ENCODE measurements around the gene LRRC4C. TPM values are rescaled to one million over a fixed set of nuclear protein-coding genes. Genes with fewer than 3 reads are reported as not detected.

LRRC4C gene
- total RNA-seq, 1 experiment from 2014 or later, result not detected

DNA sequence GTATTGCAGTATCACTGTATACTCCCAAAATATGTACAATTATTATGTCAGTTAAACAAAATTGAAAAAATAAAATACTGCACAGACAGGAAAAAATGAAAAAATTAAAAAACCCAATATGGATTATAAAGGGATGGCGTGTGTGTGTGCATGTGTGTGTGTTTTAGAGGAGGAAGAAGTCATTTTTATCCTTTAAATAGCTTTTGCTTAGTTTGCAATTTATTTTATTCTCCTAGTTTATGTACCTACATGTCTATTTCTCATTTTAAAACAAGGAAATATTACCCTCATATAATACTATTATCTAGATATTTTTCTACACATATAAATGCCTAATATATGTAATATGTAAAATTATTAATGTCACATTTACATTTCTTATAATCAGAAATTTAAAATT, 1144.3 kb downstream of the LRRC4C start:
- H3K9ac ChIP-seq (ENCODE audit: low read length), result no peak overlapping the region
- no TSS peak for BruUV-seq (replicated peaks)
- no peak for DNase-seq
- no peak for TF ChIP-seq EZH2 (IDR thresholded peaks at IDR 0.05; ENCODE audit: low read length, unreplicated experiment)
- TF ChIP-seq EZH2phosphoT487 (IDR thresholded peaks at IDR 0.05; ENCODE audit: borderline replicate concordance, low read length), result no peak
- TF ChIP-seq, protein P1, sequence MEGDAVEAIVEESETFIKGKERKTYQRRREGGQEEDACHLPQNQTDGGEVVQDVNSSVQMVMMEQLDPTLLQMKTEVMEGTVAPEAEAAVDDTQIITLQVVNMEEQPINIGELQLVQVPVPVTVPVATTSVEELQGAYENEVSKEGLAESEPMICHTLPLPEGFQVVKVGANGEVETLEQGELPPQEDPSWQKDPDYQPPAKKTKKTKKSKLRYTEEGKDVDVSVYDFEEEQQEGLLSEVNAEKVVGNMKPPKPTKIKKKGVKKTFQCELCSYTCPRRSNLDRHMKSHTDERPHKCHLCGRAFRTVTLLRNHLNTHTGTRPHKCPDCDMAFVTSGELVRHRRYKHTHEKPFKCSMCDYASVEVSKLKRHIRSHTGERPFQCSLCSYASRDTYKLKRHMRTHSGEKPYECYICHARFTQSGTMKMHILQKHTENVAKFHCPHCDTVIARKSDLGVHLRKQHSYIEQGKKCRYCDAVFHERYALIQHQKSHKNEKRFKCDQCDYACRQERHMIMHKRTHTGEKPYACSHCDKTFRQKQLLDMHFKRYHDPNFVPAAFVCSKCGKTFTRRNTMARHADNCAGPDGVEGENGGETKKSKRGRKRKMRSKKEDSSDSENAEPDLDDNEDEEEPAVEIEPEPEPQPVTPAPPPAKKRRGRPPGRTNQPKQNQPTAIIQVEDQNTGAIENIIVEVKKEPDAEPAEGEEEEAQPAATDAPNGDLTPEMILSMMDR (conservative IDR thresholded peaks at IDR 0.05; ENCODE audit: low read depth, low read length), result no peak
- H3K4me1 ChIP-seq (ENCODE audit: insufficient read depth, low read length), result no peaks in the 10 kb centered on the region
- H3K9me2 ChIP-seq (replicated peaks; ENCODE audit: low read length), result no peaks in the 10 kb centered on the region
- CTCF ChIA-PET, result no interaction called here
- H3K36me3 ChIP-seq (ENCODE audit: low read depth, low read length), result no peaks in the 10 kb centered on the region
- no peak overlapping the region for H3K27ac ChIP-seq (ENCODE audit: low read length)
- no peak overlapping the region for H2AFZ ChIP-seq (ENCODE audit: low read length)
- no peaks in the 10 kb centered on the region for H3K27me3 ChIP-seq (ENCODE audit: low read length)
- no peak overlapping the region for H3K4me3 ChIP-seq (ENCODE audit: low read length)
- H3K79me2 ChIP-seq (ENCODE audit: low read length), result no peaks in the 10 kb centered on the region
- H3K4me2 ChIP-seq (ENCODE audit: low read length), result no peak overlapping the region
- no peaks in the 10 kb centered on the region for H3K9me3 ChIP-seq (ENCODE audit: low read length)
- H3F3A ChIP-seq (ENCODE audit: low read length, unreplicated experiment), result no peaks in the 10 kb centered on the region
- no peak for ATAC-seq
- H4K20me1 ChIP-seq (ENCODE audit: low read length), result no peaks in the 10 kb centered on the region
- intact Hi-C loops (cut with micrococcal nuclease), result no loop called here
- POLR2A ChIA-PET (ENCODE audit: unreplicated experiment), result no interaction called here

DNA sequence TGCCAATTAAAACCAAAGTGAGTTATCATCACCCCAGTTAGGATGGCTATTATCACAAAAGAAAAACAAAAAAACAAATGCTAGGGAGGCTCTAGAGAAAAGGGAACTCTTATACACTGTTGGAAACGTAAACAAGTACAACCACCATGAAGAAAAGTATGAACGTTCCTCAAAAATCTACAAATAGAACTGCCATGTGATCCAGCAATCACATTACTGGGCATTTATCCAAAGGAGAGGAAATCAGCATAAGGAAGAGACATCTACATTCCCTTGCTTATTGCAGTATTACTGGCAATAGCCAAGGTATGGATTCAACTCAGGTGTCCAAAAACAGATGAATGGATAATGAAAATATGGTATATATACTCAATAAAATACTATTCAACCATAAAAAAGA, 1145.1 kb downstream of the LRRC4C start:
- ATAC-seq, result no peak
- no peak overlapping the region for H3K4me3 ChIP-seq (ENCODE audit: low read length)
- H3K9me2 ChIP-seq (replicated peaks; ENCODE audit: low read length), result no peaks in the 10 kb centered on the region
- no peaks in the 10 kb centered on the region for H3K9me3 ChIP-seq (ENCODE audit: low read length)
- H3K4me1 ChIP-seq (ENCODE audit: insufficient read depth, low read length), result no peaks in the 10 kb centered on the region
- H3K4me2 ChIP-seq (ENCODE audit: low read length), result no peak overlapping the region
- no peaks in the 10 kb centered on the region for H3F3A ChIP-seq (ENCODE audit: low read length, unreplicated experiment)
- no peaks in the 10 kb centered on the region for H3K79me2 ChIP-seq (ENCODE audit: low read length)
- no peaks in the 10 kb centered on the region for H3K27me3 ChIP-seq (ENCODE audit: low read length)
- DNase-seq, result no peak
- H4K20me1 ChIP-seq (ENCODE audit: low read length), result no peaks in the 10 kb centered on the region
- ChIA-PET CTCF (no interaction called here), POLR2A (ENCODE audit: unreplicated experiment) (no interaction called here)
- no peak overlapping the region for H2AFZ ChIP-seq (ENCODE audit: low read length)
- no TSS peak for BruUV-seq (replicated peaks)
- H3K36me3 ChIP-seq (ENCODE audit: low read depth, low read length), result no peaks in the 10 kb centered on the region
- H3K27ac ChIP-seq (ENCODE audit: low read length), result no peak overlapping the region
- H3K9ac ChIP-seq (ENCODE audit: low read length), result no peak overlapping the region
- intact Hi-C loops (cut with micrococcal nuclease), result no loop called here
- TF ChIP-seq EZH2 (IDR thresholded peaks at IDR 0.05; ENCODE audit: low read length, unreplicated experiment) (no peak), EZH2phosphoT487 (IDR thresholded peaks at IDR 0.05; ENCODE audit: borderline replicate concordance, low read length) (no peak)

DNA sequence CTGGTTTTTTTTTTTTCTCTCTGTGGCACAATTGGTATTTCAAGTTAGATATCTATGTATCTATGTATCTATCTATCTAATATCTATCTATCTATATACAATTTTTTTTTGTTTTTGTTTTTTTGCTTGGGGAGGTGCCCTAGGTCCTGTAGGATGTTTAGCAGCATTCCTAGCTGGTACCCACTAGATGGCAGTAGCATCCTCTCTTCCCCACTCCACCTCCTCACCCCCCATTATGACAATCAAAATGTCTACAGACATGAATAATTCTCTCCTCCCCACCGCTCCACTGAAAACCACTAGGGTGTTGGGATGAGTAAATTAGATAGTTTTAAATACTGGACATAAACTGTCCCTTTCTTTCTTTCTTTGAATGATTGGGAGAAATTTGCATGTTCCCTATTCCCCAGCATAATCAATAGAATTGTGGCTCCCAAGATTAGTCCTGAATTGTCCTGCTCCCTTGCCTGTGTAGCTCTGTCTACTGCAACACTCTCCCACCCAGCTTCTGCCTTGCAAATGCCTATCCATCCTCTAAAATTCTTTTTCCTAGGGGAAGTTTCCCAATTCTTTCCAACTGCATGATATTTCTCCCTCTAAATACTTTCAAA, 1152.4 kb downstream of the LRRC4C start:
- no peak overlapping the region for H3K4me2 ChIP-seq (ENCODE audit: low read length)
- H3K9me2 ChIP-seq (replicated peaks; ENCODE audit: low read length), result no peaks in the 10 kb centered on the region
- no peaks in the 10 kb centered on the region for H4K20me1 ChIP-seq (ENCODE audit: low read length)
- ChIA-PET CTCF (no interaction called here), POLR2A (ENCODE audit: unreplicated experiment) (no interaction called here)
- no peak for TF ChIP-seq EZH2 (IDR thresholded peaks at IDR 0.05; ENCODE audit: low read length, unreplicated experiment)
- TF ChIP-seq, protein P1 (conservative IDR thresholded peaks at IDR 0.05; ENCODE audit: low read depth, low read length), result peak; percentile 66
- H3K9me3 ChIP-seq (ENCODE audit: low read length), result no peaks in the 10 kb centered on the region
- H3K9ac ChIP-seq (ENCODE audit: low read length), result no peak overlapping the region
- DNase-seq, result peak; percentile 53
- no TSS peak for BruUV-seq (replicated peaks)
- H3K4me3 ChIP-seq (ENCODE audit: low read length), result no peak overlapping the region
- H3K27ac ChIP-seq (ENCODE audit: low read length), result no peak overlapping the region
- ATAC-seq, result peak; percentile 64; the same call in 1 of the 2 replicates
- H3K4me1 ChIP-seq (ENCODE audit: insufficient read depth, low read length), result no peaks in the 10 kb centered on the region
- H3F3A ChIP-seq (ENCODE audit: low read length, unreplicated experiment), result no peaks in the 10 kb centered on the region
- H2AFZ ChIP-seq (ENCODE audit: low read length), result no peak overlapping the region
- H3K27me3 ChIP-seq (ENCODE audit: low read length), result no peaks in the 10 kb centered on the region
- intact Hi-C loops (cut with micrococcal nuclease), result no loop called here
- H3K79me2 ChIP-seq (ENCODE audit: low read length), result no peaks in the 10 kb centered on the region
- no peaks in the 10 kb centered on the region for H3K36me3 ChIP-seq (ENCODE audit: low read depth, low read length)
